Breast epithelium (tissue), 4 donors: Measurements from ENCODE around the gene ACTN4. TPM values are rescaled to one million over a fixed set of nuclear protein-coding genes. Genes with fewer than 3 reads are reported as not detected.
"Not testable (repeated sequence)": the region's sequence is repeated elsewhere in the genome, so short reads cannot be mapped to it uniquely, and the experiment has no call there.

Source experiments
- DNase-seq, 2 donors: peaks; one replicate each; pipeline ENCODE4 v3.0.0-alpha.2; 2019; ENCODE audit warnings: low spot score in 2 of 2
- H3K27ac ChIP-seq, 2 donors: fragments of 200-600 bp; sonication (generic) in 1 of 2; one replicate each; pipeline ENCODE4 v1.5.1; 2016 to 2019; ENCODE audit warnings: mild to moderate bottlenecking in 1 of 2
- H3K27me3 ChIP-seq, 2 donors: fragments of 200-600 bp; sonication (generic) in 1 of 2; one replicate each; pipeline versions ENCODE4 v1.5.1 to v1.6.0; 2017 to 2019; ENCODE audit warnings: control low read depth in 1 of 2, mild to moderate bottlenecking in 1 of 2
- H3K36me3 ChIP-seq: fragments of 200-600 bp; one replicate; pipeline ENCODE4 v1.5.1; 2019
- H3K4me1 ChIP-seq, 2 donors: fragments of 200-600 bp; sonication (generic); one replicate each; pipeline ENCODE4 v1.5.1; 2016 to 2019; ENCODE audit warnings: control low read depth in 1 of 2
- H3K4me3 ChIP-seq, 3 donors: fragments of 200-600 bp; sonication (generic); 1 replicate in 2 of 3; 2 replicates in 1 of 3; pipeline ENCODE4 v1.5.1; 2016 to 2019; ENCODE audit warnings: mild to moderate bottlenecking in 3 of 3, moderate library complexity in 2 of 3
- H3K9me3 ChIP-seq, 2 donors: fragments of 200-600 bp; sonication (generic) in 1 of 2; one replicate each; pipeline ENCODE4 v1.5.1; 2016 to 2019; ENCODE audit warnings: control low read depth in 1 of 2
- POLR2A ChIP-seq: fragments of 450-650 bp; IDR thresholded peaks from one replicate; pipeline ENCODE4 v1.6.1; 2016; ENCODE audit warnings: antibody characterized with exemption, mild to moderate bottlenecking, moderate library complexity
- POLR2AphosphoS5 ChIP-seq, 3 donors: sonication (generic); formaldehyde crosslinking; IDR thresholded peaks; one replicate each; pipeline ENCODE4 v1.6.1; 2017; ENCODE audit warnings: antibody characterized with exemption in 3 of 3
- intact Hi-C: fragments of 100-400 bp; cut with DNase I; formaldehyde crosslinking; loops from one replicate; pipeline ENCODE4 v1.15.1; 2023; ENCODE audit warnings: low total_unique reads
- total RNA-seq, 3 donors: library from RNA; depleted of rRNA; stranded (reverse); fragments of >200 nt; gene quantifications; one replicate each; pipeline ENCODE4 v1.1.0, GENCODE V29; 2016
- TF ChIP-seq, protein P1 (sequence below), 3 donors: fragments of 450-650 bp; IDR thresholded peaks; one replicate each; pipeline ENCODE4 v1.5.1; 2016 to 2017; ENCODE audit warnings: antibody characterized with exemption in 3 of 3, mild to moderate bottlenecking in 3 of 3, moderate library complexity in 3 of 3

Gene ACTN4
- total RNA-seq, 3 donors from 2014 or later = 182 to 296 (median 269) TPM

DNA sequence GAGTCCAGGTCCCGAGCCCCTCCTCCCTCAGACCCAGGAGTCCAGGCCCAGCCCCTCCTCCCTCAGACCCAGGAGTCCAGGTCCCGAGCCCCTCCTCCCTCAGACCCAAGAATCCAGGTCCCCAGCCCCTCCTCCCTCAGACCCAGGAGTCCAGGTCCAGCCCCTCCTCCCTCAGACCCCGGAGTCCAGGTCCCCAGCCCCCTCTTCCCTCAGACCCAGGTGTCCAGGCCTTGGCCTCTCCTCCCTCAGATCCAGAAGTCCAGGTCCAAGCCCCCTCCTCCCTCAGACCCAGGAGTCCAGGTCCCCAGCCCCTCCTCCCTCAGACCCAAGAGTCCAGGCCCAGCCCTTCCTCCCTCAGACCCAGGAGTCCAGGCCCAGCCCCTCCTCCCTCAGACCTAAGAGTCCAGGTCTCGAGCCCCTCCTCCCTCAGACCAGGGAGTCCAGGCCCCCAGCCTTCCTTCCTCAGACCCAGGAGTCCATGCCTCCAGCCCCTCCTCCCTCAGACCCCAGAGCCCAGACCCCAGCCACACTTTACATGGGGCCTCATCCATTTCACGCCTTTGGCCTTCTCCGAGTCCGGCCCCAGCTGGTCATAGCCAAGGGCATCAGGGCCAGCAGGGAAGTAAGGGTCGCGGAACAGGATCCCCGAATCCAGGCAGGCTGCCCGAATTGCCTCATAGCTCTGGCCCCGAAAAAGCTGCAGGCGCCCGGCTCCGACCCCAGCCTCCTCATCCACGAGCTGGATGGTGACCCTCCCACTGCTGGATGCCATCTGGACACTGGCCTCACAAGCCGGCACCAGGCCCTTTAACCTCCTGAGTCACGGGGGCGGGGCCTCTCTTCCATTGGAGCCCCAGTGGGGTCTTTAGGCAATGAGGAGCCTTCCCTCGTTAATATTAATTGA, 96.2 kb downstream of the ACTN4 start:
- no peak for DNase-seq
- Histone ChIP-seq H3K36me3 (no peaks in the 10 kb centered on the region), H3K9me3 (no peaks in the 10 kb centered on the region), H3K4me1 (no peaks in the 10 kb centered on the region), H3K4me3 (no peak overlapping the region), H3K27me3 (no peaks in the 10 kb centered on the region), H3K27ac (no peak overlapping the region)
- no peak for TF ChIP-seq POLR2A
- TF ChIP-seq, protein P1, sequence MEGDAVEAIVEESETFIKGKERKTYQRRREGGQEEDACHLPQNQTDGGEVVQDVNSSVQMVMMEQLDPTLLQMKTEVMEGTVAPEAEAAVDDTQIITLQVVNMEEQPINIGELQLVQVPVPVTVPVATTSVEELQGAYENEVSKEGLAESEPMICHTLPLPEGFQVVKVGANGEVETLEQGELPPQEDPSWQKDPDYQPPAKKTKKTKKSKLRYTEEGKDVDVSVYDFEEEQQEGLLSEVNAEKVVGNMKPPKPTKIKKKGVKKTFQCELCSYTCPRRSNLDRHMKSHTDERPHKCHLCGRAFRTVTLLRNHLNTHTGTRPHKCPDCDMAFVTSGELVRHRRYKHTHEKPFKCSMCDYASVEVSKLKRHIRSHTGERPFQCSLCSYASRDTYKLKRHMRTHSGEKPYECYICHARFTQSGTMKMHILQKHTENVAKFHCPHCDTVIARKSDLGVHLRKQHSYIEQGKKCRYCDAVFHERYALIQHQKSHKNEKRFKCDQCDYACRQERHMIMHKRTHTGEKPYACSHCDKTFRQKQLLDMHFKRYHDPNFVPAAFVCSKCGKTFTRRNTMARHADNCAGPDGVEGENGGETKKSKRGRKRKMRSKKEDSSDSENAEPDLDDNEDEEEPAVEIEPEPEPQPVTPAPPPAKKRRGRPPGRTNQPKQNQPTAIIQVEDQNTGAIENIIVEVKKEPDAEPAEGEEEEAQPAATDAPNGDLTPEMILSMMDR (IDR thresholded peaks at IDR 0.05) = no peak
- no peak for TF ChIP-seq POLR2AphosphoS5 (IDR thresholded peaks at IDR 0.05)
- intact Hi-C loops = no loop called here

DNA sequence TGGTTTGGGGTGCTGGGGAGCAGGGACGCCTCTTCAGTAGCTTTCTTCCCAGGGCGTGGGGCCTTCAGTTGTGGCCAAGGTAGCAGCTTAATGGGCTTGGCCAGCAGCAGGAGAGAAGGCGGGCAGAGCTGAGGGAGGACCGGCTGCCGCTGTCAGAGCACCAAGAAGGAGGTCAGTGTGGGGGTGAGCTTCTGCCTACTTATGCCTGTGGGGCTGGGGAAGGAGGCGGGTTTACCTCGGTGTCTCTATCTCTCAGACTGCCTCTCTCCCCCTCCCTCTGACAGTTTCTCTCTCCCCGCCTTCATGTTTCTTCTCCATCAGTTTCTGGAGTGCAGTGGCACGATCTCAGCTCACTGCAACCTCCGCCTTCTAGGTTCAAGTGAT, 96.8 kb downstream of the ACTN4 start, which contains the start of gene CAPN12:
CAPN12 (minus strand) TSS at position 177 of the 384 bp plus-strand sequence. CDS start 309 bp downstream, outside the sequence.
- no peaks in the 10 kb centered on the region for H3K4me1 ChIP-seq
- no peak for DNase-seq
- H3K27ac ChIP-seq = no peak within 1 kb of the TSS
- no peaks in the 10 kb centered on the region for H3K9me3 ChIP-seq
- no peak within 1 kb of the TSS for H3K4me3 ChIP-seq
- TF ChIP-seq POLR2AphosphoS5 (IDR thresholded peaks at IDR 0.05) (no peak), POLR2A (no peak)
- TF ChIP-seq, protein P1 (IDR thresholded peaks at IDR 0.05) = no peak
- intact Hi-C loops = no loop called here
- no peaks in the 10 kb centered on the region for H3K36me3 ChIP-seq
- no peaks in the 10 kb centered on the region for H3K27me3 ChIP-seq

DNA sequence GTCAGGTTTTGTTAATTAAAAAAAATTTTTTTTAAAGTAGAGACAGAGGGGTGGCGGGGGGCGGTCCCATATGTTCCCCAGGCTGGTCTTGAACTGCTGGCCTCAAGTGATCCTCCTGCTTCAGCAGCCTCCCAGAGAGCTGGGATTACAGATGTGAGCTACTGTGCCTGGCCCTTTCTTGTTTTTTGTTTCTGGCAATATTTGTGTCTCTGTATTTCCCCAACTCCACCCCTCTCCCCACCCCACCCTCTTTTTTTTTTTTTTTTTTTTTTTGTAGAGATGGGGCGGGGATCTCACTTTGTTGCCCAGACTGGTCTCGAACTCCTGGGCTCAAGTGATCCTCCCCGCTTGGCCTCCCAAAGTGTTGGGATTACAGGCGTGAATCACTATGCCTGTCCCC, 97.4 kb downstream of the ACTN4 start:
- DNase-seq = no peak
- intact Hi-C loops = no loop called here
- Histone ChIP-seq H3K4me3 (no peak overlapping the region), H3K27me3 (no peaks in the 10 kb centered on the region), H3K27ac (no peak overlapping the region), H3K4me1 (no peaks in the 10 kb centered on the region), H3K36me3 (no peaks in the 10 kb centered on the region), H3K9me3 (no peaks in the 10 kb centered on the region)
- TF ChIP-seq POLR2AphosphoS5 (IDR thresholded peaks at IDR 0.05) (no peak), POLR2A (no peak)
- TF ChIP-seq, protein P1 (IDR thresholded peaks at IDR 0.05) = no peak

DNA sequence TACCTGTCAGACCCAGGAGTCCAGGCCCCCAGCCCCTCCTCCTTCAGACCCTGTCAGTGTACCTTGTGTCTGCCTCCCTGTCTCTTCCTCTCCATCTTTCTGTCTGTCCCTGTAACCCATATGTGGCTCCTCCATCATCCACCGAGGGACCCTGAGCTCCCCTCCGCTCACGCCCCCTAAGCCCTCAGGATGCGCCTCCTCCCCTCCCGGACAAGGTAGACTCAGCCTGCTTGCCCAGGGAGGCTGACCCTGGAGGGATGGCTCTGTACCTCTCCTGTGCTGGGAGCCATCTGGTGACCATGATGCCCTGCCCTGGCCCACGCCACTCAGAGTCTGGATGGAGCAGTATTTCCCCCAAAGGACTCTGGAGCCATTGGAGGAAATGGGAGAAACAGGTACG, 97.9 kb downstream of the ACTN4 start:
- Histone ChIP-seq H3K4me1 (no peaks in the 10 kb centered on the region), H3K27ac (no peak overlapping the region), H3K27me3 (no peaks in the 10 kb centered on the region), H3K9me3 (no peaks in the 10 kb centered on the region), H3K36me3 (no peaks in the 10 kb centered on the region), H3K4me3 (no peak overlapping the region)
- TF ChIP-seq POLR2AphosphoS5 (IDR thresholded peaks at IDR 0.05) = no peak
- TF ChIP-seq POLR2A = no peak
- TF ChIP-seq, protein P1 (IDR thresholded peaks at IDR 0.05) = no peak
- no peak for DNase-seq
- intact Hi-C loops = no loop called here

DNA sequence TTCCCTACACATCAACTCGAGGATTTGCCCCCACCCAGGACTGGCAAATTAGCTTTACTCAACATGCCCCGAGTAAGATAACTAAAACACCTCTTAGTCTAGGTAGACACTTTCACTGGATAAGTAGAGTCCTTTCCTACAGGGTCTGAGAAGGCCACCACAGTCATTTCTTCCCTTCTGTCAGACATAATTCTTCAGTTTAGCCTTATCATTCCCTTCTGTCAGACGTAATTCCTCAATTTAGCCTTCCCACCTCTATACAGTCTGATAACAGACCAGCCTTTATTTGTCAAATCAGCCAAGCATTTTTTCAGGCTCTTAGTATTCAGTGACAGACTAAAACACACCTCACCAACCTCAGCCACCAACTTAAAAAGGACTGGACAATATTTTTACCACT, 106.3 kb downstream of the ACTN4 start:
- H3K36me3 ChIP-seq, intact Hi-C loops, H3K4me3 ChIP-seq, H3K27me3 ChIP-seq, DNase-seq, H3K4me1 ChIP-seq, H3K9me3 ChIP-seq: not testable (repeated sequence)
- peak overlapping the region in 1 of 2 donors; percentile 7 for H3K27ac ChIP-seq

DNA sequence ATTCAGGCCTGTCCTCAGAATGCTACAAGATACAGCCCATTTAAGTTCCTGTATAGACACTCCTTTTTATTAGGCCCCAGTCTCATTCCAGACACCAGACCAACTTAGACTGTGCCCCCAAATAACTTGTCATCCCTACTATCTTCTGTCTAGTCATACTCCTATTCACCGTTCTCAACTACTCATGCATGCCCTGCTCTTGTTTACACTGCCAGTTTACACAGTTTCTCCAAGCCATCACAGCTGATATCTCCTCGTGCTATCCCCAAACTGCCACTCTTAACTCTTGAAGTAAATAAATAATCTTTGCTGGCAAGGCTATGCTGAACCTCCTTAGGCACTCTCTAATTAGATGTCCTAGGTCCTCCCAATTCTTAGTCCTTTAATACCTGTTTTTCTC, 106.7 kb downstream of the ACTN4 start:
- H3K4me1 ChIP-seq, H3K27me3 ChIP-seq, H3K9me3 ChIP-seq, DNase-seq, intact Hi-C loops, H3K4me3 ChIP-seq, H3K36me3 ChIP-seq: not testable (repeated sequence)
- H3K27ac ChIP-seq = peak overlapping the region in 1 of 2 donors; percentile 7
